GM20000 (cell line): ENCODE results near the gene COL5A1.

Experiments used
- DNase-seq: peaks from one replicate; pipeline ENCODE4 v3.0.0; 2012; ENCODE audit warnings: low spot score
- CTCF ChIP-seq: IDR thresholded peaks from 2 replicates; pipeline ENCODE4 v1.5.1; 2012; ENCODE audit warnings: mild to moderate bottlenecking, control low read depth; ENCODE audit errors: extremely low read depth, missing control alignments

Gene COL5A1

GRCh38 chr9:134737842-134738580 lies 96.4 kb downstream of the COL5A1 start:
- no peak for TF ChIP-seq CTCF

GRCh38 chr9:134738869-134739659 lies 97.5 kb downstream of the COL5A1 start:
- peak; percentile 58 for DNase-seq
- TF ChIP-seq CTCF, result peak; percentile 33

More at GRCh38 chr9:134737842-134738580, 96.4 kb downstream of the COL5A1 start:
- DNase-seq, result no peak

- no peak for TF ChIP-seq CTCF
- DNase-seq, result no peak
Measured at GRCh38 chr9:134739660-134739968, 98.0 kb downstream of the COL5A1 start.

- DNase-seq, result no peak
- no peak for TF ChIP-seq CTCF
Measured at GRCh38 chr9:134740071-134740470, 98.5 kb downstream of the COL5A1 start.

GRCh38 chr9:134741846-134742245 lies 100.2 kb downstream of the COL5A1 start:
- no peak for DNase-seq
- TF ChIP-seq CTCF, result no peak

- no peak for DNase-seq
- no peak for TF ChIP-seq CTCF
Measured at GRCh38 chr9:134742822-134743535, 101.4 kb downstream of the COL5A1 start.

- DNase-seq, result no peak
Measured at GRCh38 chr9:134743853-134744252, 102.2 kb downstream of the COL5A1 start.

More at GRCh38 chr9:134743853-134744252, 102.2 kb downstream of the COL5A1 start:
- TF ChIP-seq CTCF, result no peak
